Mesenchymal stem cell (in vitro differentiated cells and primary cell): ENCODE data around the gene MRE11.
A peak's percentile ranks its signal among the peaks of the same experiment; 100 is the strongest.

ENCODE experiments used
- DNase-seq: peaks from one replicate; pipeline ENCODE4 v3.0.0-alpha.2; 2013
- H2AFZ ChIP-seq: one replicate; pipeline ENCODE4 v1.6.1; 2013; ENCODE audit warnings: low read depth, mild to moderate bottlenecking, control low read depth, inconsistent platforms, low read length, moderate library complexity
- H2AK5ac ChIP-seq: 2 replicates; pipeline ENCODE4 v1.6.1; 2013; ENCODE audit warnings: low read length, moderate library complexity, mild to moderate bottlenecking, inconsistent platforms; ENCODE audit not compliant: severe bottlenecking
- H2BK120ac ChIP-seq: one replicate; pipeline ENCODE4 v1.6.1; 2013; ENCODE audit warnings: low read depth, mild to moderate bottlenecking, inconsistent platforms, low read length, moderate library complexity
- H2BK12ac ChIP-seq, 2 experiments: one replicate each; pipeline ENCODE4 v1.6.1; 2013; ENCODE audit warnings: inconsistent platforms in 2 of 2, low read length in 2 of 2, mild to moderate bottlenecking in 2 of 2, moderate library complexity in 2 of 2, control low read depth in 1 of 2
- H2BK15ac ChIP-seq: one replicate; pipeline ENCODE4 v1.6.1; 2013; ENCODE audit warnings: mild to moderate bottlenecking, low read depth, inconsistent platforms; ENCODE audit not compliant: poor library complexity, severe bottlenecking
- H2BK5ac ChIP-seq: 2 replicates; pipeline ENCODE4 v1.6.1; 2013; ENCODE audit warnings: low read depth, mild to moderate bottlenecking, low read length, control low read depth, inconsistent platforms; ENCODE audit not compliant: poor library complexity, severe bottlenecking
- H3K14ac ChIP-seq, 2 experiments: one replicate each; pipeline ENCODE4 v1.6.1; 2013; ENCODE audit warnings: inconsistent platforms in 2 of 2, low read length in 2 of 2, control low read depth in 1 of 2, mild to moderate bottlenecking in 1 of 2, moderate library complexity in 1 of 2
- H3K18ac ChIP-seq, 2 experiments: one replicate each; pipeline ENCODE4 v1.6.1; 2013; ENCODE audit warnings: inconsistent platforms in 2 of 2, low read length in 2 of 2, control low read depth in 1 of 2, low read depth in 1 of 2, mild to moderate bottlenecking in 1 of 2
- H3K23ac ChIP-seq, 2 experiments: one replicate each; pipeline ENCODE4 v1.6.1; 2013; ENCODE audit warnings: inconsistent platforms in 2 of 2, low read length in 2 of 2, mild to moderate bottlenecking in 2 of 2, moderate library complexity in 2 of 2, control low read depth in 1 of 2
- H3K27ac ChIP-seq: 2 replicates; pipeline ENCODE4 v1.5.1; 2013; ENCODE audit warnings: mild to moderate bottlenecking, moderate library complexity, low read length, control low read depth, inconsistent platforms; ENCODE audit not compliant: poor library complexity, severe bottlenecking
- H3K27me3 ChIP-seq, 2 experiments: 2 replicates each; pipeline versions ENCODE4 v1.6.1 to v1.7.0; 2013; ENCODE audit warnings: low read length in 2 of 2, mild to moderate bottlenecking in 2 of 2, moderate library complexity in 2 of 2, control low read depth in 1 of 2, inconsistent platforms in 1 of 2; ENCODE audit not compliant: control insufficient read depth in 1 of 2, insufficient read depth in 1 of 2
- H3K36me3 ChIP-seq, 2 experiments: 2 replicates each; pipeline versions ENCODE4 v1.6.1 to v1.7.0; 2013; ENCODE audit warnings: low read length in 2 of 2, control low read depth in 1 of 2, inconsistent platforms in 1 of 2, low read depth in 1 of 2, mild to moderate bottlenecking in 1 of 2; ENCODE audit not compliant: insufficient read depth in 2 of 2, control insufficient read depth in 1 of 2
- H3K4ac ChIP-seq, 2 experiments: one replicate each; pipeline ENCODE4 v1.6.1; 2013; ENCODE audit warnings: inconsistent platforms in 2 of 2, low read length in 2 of 2, mild to moderate bottlenecking in 2 of 2, moderate library complexity in 2 of 2, control low read depth in 1 of 2, low read depth in 1 of 2
- H3K4me1 ChIP-seq: 2 replicates; pipeline ENCODE4 v1.6.1; 2013; ENCODE audit warnings: low read depth, low read length, control low read depth; ENCODE audit not compliant: control insufficient read depth, insufficient read depth
- H3K4me2 ChIP-seq: 2 replicates; pipeline ENCODE4 v1.6.1; 2013; ENCODE audit warnings: low read length, mild to moderate bottlenecking, inconsistent platforms; ENCODE audit not compliant: poor library complexity, severe bottlenecking
- H3K4me3 ChIP-seq, 2 experiments: 2 replicates each; pipeline versions ENCODE4 v1.5.1 to v1.7.0; 2013; ENCODE audit warnings: low read length in 2 of 2, mild to moderate bottlenecking in 2 of 2, control low read depth in 1 of 2, low read depth in 1 of 2; ENCODE audit not compliant: insufficient read depth in 1 of 2
- H3K79me1 ChIP-seq: replicated peaks from 2 replicates; pipeline ENCODE4 v1.6.1; 2013; ENCODE audit warnings: mild to moderate bottlenecking, control low read depth, low read length, inconsistent platforms; ENCODE audit not compliant: poor library complexity, severe bottlenecking
- H3K9ac ChIP-seq: 2 replicates; pipeline ENCODE4 v1.7.0; 2013; ENCODE audit warnings: mild to moderate bottlenecking, low read length, moderate library complexity
- H3K9me3 ChIP-seq: 2 replicates; pipeline ENCODE4 v1.7.0; 2013; ENCODE audit warnings: mild to moderate bottlenecking, low read length; ENCODE audit not compliant: control insufficient read depth
- H4K8ac ChIP-seq: one replicate; pipeline ENCODE4 v1.6.1; 2013; ENCODE audit warnings: inconsistent platforms, mild to moderate bottlenecking, low read length, moderate library complexity
- H4K91ac ChIP-seq: one replicate; pipeline ENCODE4 v1.6.1; 2013; ENCODE audit warnings: mild to moderate bottlenecking, low read length, inconsistent platforms
- WGBS: methylation state at CpG from one replicate; pipeline ENCODE4 v1.1.7; 2013; ENCODE audit warnings: mixed read lengths; 5-methylcytosine and 5-hydroxymethylcytosine counted together

The MRE11 gene

GRCh38 chr11:94424662-94425061 is 69.0 kb downstream of the MRE11 start:
- no peaks in the 10 kb centered on the region for H3K27me3 ChIP-seq
- H3K18ac ChIP-seq: no peak overlapping the region
- no peak overlapping the region for H2BK5ac ChIP-seq
- no peak overlapping the region for H4K91ac ChIP-seq
- no peak overlapping the region for H3K27ac ChIP-seq
- WGBS: 92% methylated on average over 2 of the region's 2 CpGs
- H2BK15ac ChIP-seq: no peak overlapping the region
- H4K8ac ChIP-seq: no peak overlapping the region
- H3K9ac ChIP-seq: no peak overlapping the region
- H3K36me3 ChIP-seq: peaks cover 3 to 34% of the 10 kb centered on the region in 2 experiments
- no peak overlapping the region for H2AK5ac ChIP-seq
- H3K4me2 ChIP-seq: no peak overlapping the region
- peaks cover 9% of the 10 kb centered on the region for H3K9me3 ChIP-seq
- H3K4me3 ChIP-seq: no peak overlapping the region
- H2AFZ ChIP-seq: no peak overlapping the region
- H2BK120ac ChIP-seq: no peak overlapping the region
- H3K79me1 ChIP-seq: peaks cover 2% of the 10 kb centered on the region
- DNase-seq: no peak
- H3K4me1 ChIP-seq: peaks cover 10% of the 10 kb centered on the region
- no peak overlapping the region for H3K23ac ChIP-seq
- no peak overlapping the region for H3K14ac ChIP-seq
- no peak overlapping the region for H2BK12ac ChIP-seq
- H3K4ac ChIP-seq: no peak overlapping the region

- Histone ChIP-seq H3K79me1 (peaks cover 2% of the 10 kb centered on the region), H3K4me3 (no peak overlapping the region)
- whole genome bisulfite sequencing: 91% methylated on average over 2 of the region's 2 CpGs
These were observed 69.6 kb downstream of the MRE11 start for GRCh38 chr11:94424011-94424410.

GRCh38 chr11:94423507-94423906 is 70.1 kb downstream of the MRE11 start:
- Histone ChIP-seq H3K79me1 (peaks cover 2% of the 10 kb centered on the region), H3K4me3 (no peak overlapping the region), H2BK5ac (peak overlapping the region; percentile 85), H3K18ac (no peak overlapping the region), H3K9me3 (peaks cover 4% of the 10 kb centered on the region), H4K8ac (no peak overlapping the region), H3K23ac (no peak overlapping the region), H3K4me1 (peaks cover 10% of the 10 kb centered on the region), H3K27ac (peak overlapping the region; percentile 90), H3K27me3 (no peaks in the 10 kb centered on the region), H3K36me3 (peaks cover 1 to 23% of the 10 kb centered on the region in 2 experiments), H4K91ac (peak overlapping the region; percentile 58), H2BK120ac (no peak overlapping the region), H3K9ac (no peak overlapping the region), H2BK12ac (no peak overlapping the region), H2AK5ac (peak overlapping the region; percentile 94), H3K4ac (peak overlapping the region in 1 of 2 experiments; percentile 35), H3K14ac (peak overlapping the region in 1 of 2 experiments; percentile 1), H2BK15ac (no peak overlapping the region), H3K4me2 (peak overlapping the region; percentile 25), H2AFZ (no peak overlapping the region)
- DNase-seq: no peak
- WGBS: 91% methylated on average over 3 of the region's 3 CpGs

More at GRCh38 chr11:94424011-94424410, 69.6 kb downstream of the MRE11 start:
- no peak overlapping the region for H3K9ac ChIP-seq
- H4K91ac ChIP-seq: peak overlapping the region; percentile 58
- no peak overlapping the region for H2BK15ac ChIP-seq
- H3K27me3 ChIP-seq: no peaks in the 10 kb centered on the region
- H3K18ac ChIP-seq: no peak overlapping the region
- H2BK5ac ChIP-seq: peak overlapping the region; percentile 85
- no peak overlapping the region for H3K23ac ChIP-seq
- H2BK12ac ChIP-seq: no peak overlapping the region
- H3K9me3 ChIP-seq: peaks cover 6% of the 10 kb centered on the region
- peak overlapping the region; percentile 25 for H3K4me2 ChIP-seq
- peak overlapping the region; percentile 90 for H3K27ac ChIP-seq
- H2AFZ ChIP-seq: no peak overlapping the region
- H2AK5ac ChIP-seq: peak overlapping the region; percentile 94
- H3K4me1 ChIP-seq: peaks cover 10% of the 10 kb centered on the region
- peak overlapping the region in 1 of 2 experiments; percentile 87 for H3K14ac ChIP-seq
- H3K36me3 ChIP-seq: peaks cover 3 to 28% of the 10 kb centered on the region in 2 experiments
- DNase-seq: no peak
- H2BK120ac ChIP-seq: no peak overlapping the region
- H3K4ac ChIP-seq: no peak overlapping the region
- H4K8ac ChIP-seq: no peak overlapping the region

- Histone ChIP-seq H3K4ac (no peak overlapping the region), H2BK120ac (no peak overlapping the region), H3K14ac (peak overlapping the region in 1 of 2 experiments; percentile 89), H2AFZ (no peak overlapping the region), H2BK15ac (no peak overlapping the region), H2AK5ac (no peak overlapping the region), H2BK5ac (no peak overlapping the region), H3K9ac (no peak overlapping the region), H2BK12ac (no peak overlapping the region), H3K79me1 (no peaks in the 10 kb centered on the region), H4K91ac (no peak overlapping the region), H3K23ac (peak overlapping the region in 1 of 2 experiments; percentile 94), H3K36me3 (peaks cover 0 to 15% of the 10 kb centered on the region in 2 experiments), H3K4me1 (peaks cover 3% of the 10 kb centered on the region), H3K27ac (no peak overlapping the region), H3K27me3 (no peaks in the 10 kb centered on the region), H3K4me2 (no peak overlapping the region), H3K18ac (no peak overlapping the region), H4K8ac (no peak overlapping the region), H3K9me3 (no peaks in the 10 kb centered on the region), H3K4me3 (no peak overlapping the region)
- DNase-seq: no peak
- 92% methylated on average over 3 of the region's 3 CpGs for WGBS
These were observed 75.4 kb downstream of the MRE11 start for GRCh38 chr11:94418123-94418765.
